Skeletal muscle tissue (tissue), 4 donors: ENCODE results near the gene CENPE. TPM values are rescaled to one million over a fixed set of nuclear protein-coding genes. Genes with fewer than 3 reads are reported as not detected.

Experiments used
- H3K27ac ChIP-seq: one replicate; pipeline ENCODE4 v1.7.0; 2013; ENCODE audit warnings: mild to moderate bottlenecking, low read depth, low read length, inconsistent platforms
- H3K27me3 ChIP-seq, 3 donors: one replicate each; pipeline ENCODE4 v1.7.0; 2013; ENCODE audit warnings: low read length in 3 of 3; ENCODE audit not compliant: control insufficient read depth in 3 of 3, insufficient read depth in 3 of 3
- H3K36me3 ChIP-seq, 3 donors: one replicate each; pipeline ENCODE4 v1.7.0; 2013; ENCODE audit warnings: low read length in 3 of 3; ENCODE audit not compliant: control insufficient read depth in 3 of 3, insufficient read depth in 3 of 3
- H3K4me1 ChIP-seq, 3 donors: one replicate each; pipeline ENCODE4 v1.7.0; 2013; ENCODE audit warnings: low read length in 3 of 3, mild to moderate bottlenecking in 3 of 3; ENCODE audit not compliant: control insufficient read depth in 3 of 3, insufficient read depth in 3 of 3
- H3K4me3 ChIP-seq, 3 donors: one replicate each; pipeline ENCODE4 v1.7.0; 2013; ENCODE audit warnings: low read length in 3 of 3
- H3K9ac ChIP-seq, 3 donors: one replicate each; pipeline ENCODE4 v1.7.0; 2013; ENCODE audit warnings: low read length in 3 of 3, mild to moderate bottlenecking in 3 of 3, moderate library complexity in 2 of 3, low read depth in 1 of 3
- H3K9me3 ChIP-seq, 3 donors: one replicate each; pipeline ENCODE4 v1.7.0; 2013; ENCODE audit warnings: low read length in 3 of 3; ENCODE audit not compliant: control insufficient read depth in 3 of 3
- total RNA-seq: library from RNA; depleted of rRNA; stranded (reverse); fragments of >200 nt; gene quantifications from one replicate; pipeline ENCODE4 v1.2.3, GENCODE V29; 2014
- donor health status: Osteomylitis.

CENPE gene
- total RNA-seq, 1 donor from 2014 or later, result 3.1 TPM

GRCh38 chr4:103085555-103086196 lies 112.5 kb downstream of the CENPE start:
- peaks cover 25 to 76% (median 63%) of the 10 kb centered on the region in 3 donors for H3K36me3 ChIP-seq
- no peaks in the 10 kb centered on the region for H3K4me1 ChIP-seq

GRCh38 chr4:103079621-103080020 lies 118.5 kb downstream of the CENPE start:
- H3K36me3 ChIP-seq, result peaks cover 4 to 30% (median 17%) of the 10 kb centered on the region in 3 donors
- H3K27ac ChIP-seq, result no peak overlapping the region
- no peaks in the 10 kb centered on the region for H3K27me3 ChIP-seq
- H3K9me3 ChIP-seq, result no peaks in the 10 kb centered on the region
- H3K4me1 ChIP-seq, result peaks cover 6 to 14% (median 14%) of the 10 kb centered on the region in 3 donors
- peak overlapping the region in 1 of 3 donors; percentile 26 for H3K9ac ChIP-seq
- no peak overlapping the region for H3K4me3 ChIP-seq

More at GRCh38 chr4:103085555-103086196, 112.5 kb downstream of the CENPE start:
- Histone ChIP-seq H3K27ac (no peak overlapping the region), H3K27me3 (no peaks in the 10 kb centered on the region), H3K9ac (no peak overlapping the region), H3K4me3 (no peak overlapping the region), H3K9me3 (no peaks in the 10 kb centered on the region)

GRCh38 chr4:103076747-103077347 lies 121.3 kb downstream of the CENPE start, which contains the start of gene SLC9B2:
SLC9B2 (minus strand) TSS chr4:103076761; CDS start chr4:103067550, 9,211 bp downstream.
- peaks cover under 1 to 18% (median 9%) of the 10 kb centered on the region in 3 donors for H3K36me3 ChIP-seq
- H3K27ac ChIP-seq, result peak within 1 kb of the TSS; percentile 76
- H3K27me3 ChIP-seq, result no peaks in the 10 kb centered on the region
- H3K9ac ChIP-seq, result peak within 1 kb of the TSS; percentile 81 to 85 (median 82)
- H3K4me1 ChIP-seq, result peaks cover 6 to 14% (median 14%) of the 10 kb centered on the region in 3 donors
- peak within 1 kb of the TSS; percentile 73 to 86 (median 75) for H3K4me3 ChIP-seq
- H3K9me3 ChIP-seq, result no peaks in the 10 kb centered on the region

DNA sequence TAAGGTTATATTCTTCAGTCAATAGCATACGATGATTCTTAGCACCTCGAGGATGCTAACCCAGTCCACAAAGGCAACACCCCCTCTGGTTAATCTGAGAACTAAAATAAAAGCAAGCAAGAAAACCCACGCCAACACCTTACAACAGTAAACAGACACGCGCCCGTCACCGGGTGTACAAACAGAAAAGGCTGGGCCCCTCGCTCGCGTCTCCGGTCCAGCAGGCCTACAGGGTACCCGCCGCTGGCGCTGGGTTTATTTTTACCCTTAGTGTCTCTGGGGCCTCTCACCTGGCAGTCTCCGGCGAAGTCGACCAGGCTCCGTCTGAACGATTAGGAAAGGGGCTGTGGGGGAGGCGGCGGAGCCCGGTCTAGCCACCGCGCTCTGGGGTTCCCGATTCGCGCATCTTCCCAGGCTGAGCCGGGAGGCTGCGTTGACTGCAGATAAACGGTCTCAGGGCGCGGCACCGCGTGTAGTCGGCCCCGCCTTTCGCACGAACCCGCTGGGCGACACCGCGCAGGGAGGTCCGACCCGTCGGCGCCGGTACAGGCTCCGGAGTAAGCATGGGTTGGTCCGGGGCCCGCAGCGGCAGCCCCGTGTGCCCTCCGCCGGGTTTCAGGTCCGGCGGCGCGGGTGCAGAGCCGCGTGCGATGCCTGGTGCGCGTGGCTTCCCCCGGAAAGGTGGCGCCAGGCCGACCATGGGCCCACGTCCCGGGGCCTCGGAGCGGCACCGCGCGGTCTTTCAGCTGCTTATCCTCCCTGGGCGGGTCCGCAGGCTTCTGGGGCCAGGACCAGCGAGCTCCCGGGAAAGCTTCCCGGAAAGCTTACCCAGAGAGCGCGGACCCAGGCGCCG lies 122.0 kb downstream of the CENPE start:
- peaks cover 6 to 14% (median 14%) of the 10 kb centered on the region in 3 donors for H3K4me1 ChIP-seq

DNA sequence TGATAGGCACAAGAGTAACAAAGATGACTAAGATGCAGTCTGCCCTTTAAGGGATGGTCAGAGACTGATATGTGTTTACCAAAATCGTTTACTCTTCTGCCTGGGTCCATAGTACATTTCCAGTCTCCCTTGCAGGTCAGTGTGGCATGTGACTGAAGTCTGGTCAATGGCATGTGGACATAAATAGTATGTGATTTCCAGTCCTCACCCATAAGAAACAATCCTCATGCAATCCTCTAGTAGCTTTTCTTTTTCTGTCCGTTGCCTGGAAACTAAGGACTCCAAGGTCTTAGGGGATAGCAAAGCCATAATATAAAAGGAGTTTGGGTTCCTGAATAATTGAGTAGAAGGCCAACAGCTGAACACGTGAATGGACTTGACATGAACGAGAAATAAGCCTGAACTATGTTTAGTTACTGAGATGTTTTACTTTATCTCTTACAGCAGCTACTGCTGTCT lies 122.7 kb downstream of the CENPE start:
- Histone ChIP-seq H3K36me3 (peaks cover 0 to 8% (median 3%) of the 10 kb centered on the region in 3 donors), H3K27me3 (no peaks in the 10 kb centered on the region), H3K4me1 (peaks cover 6 to 14% (median 14%) of the 10 kb centered on the region in 3 donors), H3K9ac (peak overlapping the region; percentile 81 to 85 (median 82)), H3K27ac (peak overlapping the region; percentile 76), H3K4me3 (peak overlapping the region; percentile 73 to 86 (median 75)), H3K9me3 (no peaks in the 10 kb centered on the region)

More for the DNA sequence above, 122.0 kb downstream of the CENPE start:
- no peaks in the 10 kb centered on the region for H3K27me3 ChIP-seq
- H3K36me3 ChIP-seq, result peaks cover 0 to 13% (median 8%) of the 10 kb centered on the region in 3 donors
- peak overlapping the region; percentile 73 to 86 (median 75) for H3K4me3 ChIP-seq
- peak overlapping the region; percentile 76 for H3K27ac ChIP-seq
- H3K9me3 ChIP-seq, result no peaks in the 10 kb centered on the region
- peak overlapping the region; percentile 81 to 85 (median 82) for H3K9ac ChIP-seq

DNA sequence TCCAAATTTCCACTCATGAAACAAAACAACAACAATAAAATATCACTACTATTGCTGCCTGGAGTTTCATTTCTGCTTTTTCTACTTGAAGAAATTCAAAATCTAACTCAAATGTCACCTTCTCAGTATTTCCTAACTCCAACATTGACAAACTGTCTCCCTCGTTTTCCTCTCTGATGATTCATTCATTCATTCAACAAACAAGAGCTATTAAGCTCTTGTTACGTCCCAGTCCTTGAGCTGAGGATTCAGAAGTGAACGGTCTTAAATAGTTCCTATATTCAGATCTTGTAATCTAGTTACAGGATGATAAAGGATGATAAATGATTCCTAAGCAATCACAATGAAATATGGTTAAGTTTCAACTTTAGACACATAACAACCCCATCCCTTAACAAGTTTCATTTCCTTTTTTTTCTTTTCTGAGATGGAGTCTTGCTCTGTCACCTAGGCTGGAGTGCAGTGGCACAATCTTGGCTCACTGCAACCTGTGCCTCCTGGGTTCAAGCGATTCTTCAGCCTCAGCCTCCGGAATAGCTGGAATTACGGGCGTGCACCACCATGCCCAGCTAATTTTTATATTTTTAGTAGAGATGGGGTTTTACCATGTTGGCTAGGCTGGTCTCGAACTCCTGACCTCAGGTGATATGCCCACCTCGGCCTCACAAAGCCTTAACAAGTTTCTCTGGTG lies 123.3 kb downstream of the CENPE start:
- Histone ChIP-seq H3K9me3 (no peaks in the 10 kb centered on the region), H3K4me3 (no peak overlapping the region), H3K27ac (no peak overlapping the region), H3K9ac (no peak overlapping the region), H3K4me1 (peaks cover 6 to 14% (median 14%) of the 10 kb centered on the region in 3 donors), H3K36me3 (peaks cover 0 to 7% (median 3%) of the 10 kb centered on the region in 3 donors), H3K27me3 (no peaks in the 10 kb centered on the region)

DNA sequence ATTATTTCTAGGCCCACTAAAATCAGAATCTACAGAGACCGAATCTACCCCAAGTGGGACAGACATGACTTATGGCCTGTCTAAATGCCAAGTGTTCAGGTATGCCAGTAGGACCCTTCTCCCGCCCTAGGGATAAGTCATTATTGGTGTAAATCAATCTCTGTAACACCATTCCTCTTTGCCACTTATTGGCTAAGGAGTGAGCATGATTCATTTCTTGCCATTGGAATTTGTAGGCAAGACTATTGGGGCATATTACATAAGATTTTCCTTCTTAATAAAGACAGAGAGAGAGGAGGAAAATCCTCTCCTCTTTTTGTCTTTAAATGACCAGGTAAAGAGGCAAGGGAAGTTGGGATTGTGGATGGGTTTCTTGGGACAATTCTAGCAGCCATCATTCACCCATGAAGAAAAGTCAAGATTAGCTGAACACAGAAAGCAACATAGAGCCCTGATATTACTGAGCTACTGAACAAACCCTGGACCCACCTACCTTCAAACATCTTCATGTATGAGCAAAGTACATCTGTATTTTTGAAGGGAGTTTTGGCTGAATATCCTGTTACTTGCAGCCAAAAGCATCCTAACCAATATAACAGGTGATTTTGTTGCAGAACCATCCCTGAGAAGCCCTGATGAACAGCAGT lies 124.2 kb downstream of the CENPE start:
- no peaks in the 10 kb centered on the region for H3K36me3 ChIP-seq
- peaks cover 6 to 14% (median 14%) of the 10 kb centered on the region in 3 donors for H3K4me1 ChIP-seq
- H3K4me3 ChIP-seq, result no peak overlapping the region
- H3K27ac ChIP-seq, result no peak overlapping the region
- no peak overlapping the region for H3K9ac ChIP-seq
- H3K9me3 ChIP-seq, result no peaks in the 10 kb centered on the region
- H3K27me3 ChIP-seq, result no peaks in the 10 kb centered on the region

DNA sequence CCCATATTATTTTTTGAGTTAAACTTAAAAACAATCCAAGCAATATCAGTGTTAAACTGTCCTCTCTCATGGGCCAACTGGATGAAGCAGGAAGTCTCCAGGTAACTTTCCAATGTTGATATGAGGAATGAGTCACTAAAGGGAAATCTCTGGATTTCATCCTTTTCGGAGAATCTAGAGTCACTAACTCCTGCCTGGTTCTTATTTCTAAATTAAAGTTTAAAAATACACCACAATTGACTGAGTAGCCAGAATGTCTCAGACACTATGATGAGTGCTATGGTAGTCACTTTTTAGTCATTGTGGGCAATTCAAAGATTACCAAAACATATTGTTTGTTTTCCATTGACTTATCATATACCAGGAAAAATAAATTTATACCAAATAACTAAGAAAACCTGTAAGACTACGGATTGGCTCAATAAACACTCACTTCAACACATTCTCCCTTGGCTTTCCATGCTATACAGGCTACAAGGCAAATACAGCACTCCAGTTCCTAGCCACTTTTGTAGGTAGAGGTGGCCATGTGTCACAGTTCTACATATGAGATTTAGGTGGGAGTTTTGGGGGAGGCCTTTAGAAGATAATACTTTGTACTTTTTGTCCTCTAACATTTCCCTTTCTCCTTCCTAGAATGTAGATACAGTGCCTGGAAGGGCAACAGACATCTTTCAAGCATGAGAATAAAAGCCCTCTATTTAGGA lies 130.1 kb downstream of the CENPE start:
- Histone ChIP-seq H3K27ac (no peak overlapping the region), H3K9ac (no peak overlapping the region), H3K4me1 (no peaks in the 10 kb centered on the region), H3K9me3 (no peaks in the 10 kb centered on the region), H3K27me3 (no peaks in the 10 kb centered on the region), H3K4me3 (no peak overlapping the region), H3K36me3 (peaks cover 0 to 8% (median 3%) of the 10 kb centered on the region in 3 donors)
